ENCODE data around the gene TRERF1. TPM values are rescaled to one million over a fixed set of nuclear protein-coding genes. Genes with fewer than 3 reads are reported as not detected.

Gene TRERF1
- total and polyA plus RNA-seq, 2 of the 8 experiments (the other 6 are each of a cell fraction or from before 2014, with no cell fraction given): 10.8 to 21.5 TPM

DNA sequence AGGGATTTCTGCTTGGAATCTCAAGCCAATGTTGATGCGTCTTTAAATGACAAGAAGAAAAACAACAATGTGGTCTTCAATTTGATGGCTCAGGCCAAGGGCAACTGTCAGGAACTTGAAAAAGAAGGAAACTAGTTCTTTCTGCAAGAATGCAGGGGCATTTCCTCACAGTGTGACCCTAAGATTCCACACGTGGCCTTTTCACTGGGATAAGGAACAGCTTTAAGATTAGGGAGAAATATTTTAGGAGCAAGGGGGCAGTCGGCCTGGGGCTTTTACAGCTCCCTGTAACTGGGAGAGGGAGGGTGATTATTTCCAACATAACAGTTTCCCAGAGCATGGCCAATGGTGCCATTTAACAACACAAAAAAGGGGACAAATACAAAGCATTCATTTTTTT lies 194.7 kb downstream of the TRERF1 start (continued):
- TF ChIP-seq KDM4A (IDR thresholded peaks at IDR 0.05; ENCODE audit: low read depth, low read length, severe bottlenecking) (no peak), EP300 (IDR thresholded peaks at IDR 0.05; ENCODE audit: borderline replicate concordance in 1 of 2, low read depth in 2 of 2, low read length in 2 of 2) (no peak), GTF2F1 (IDR thresholded peaks at IDR 0.05; ENCODE audit: borderline replicate concordance, low read depth, low read length) (no peak)

All from H1 (cell line).